HCT116 (cell line): ENCODE data around the gene INPP5B. TPM values are rescaled to one million over a fixed set of nuclear protein-coding genes. Genes with fewer than 3 reads are reported as not detected.

Source experiments
- ATAC-seq: fragments of 200-7000 bp; cut with Tn5 transposase; 2 replicates; pipeline ENCODE4 v1.9.1; 2020; ENCODE audit warnings: mild to moderate bottlenecking, moderate library complexity
- BruUV-seq: library from RNA; stranded (reverse); fragments of 400-500 nt; replicated peaks from 2 replicates; lab custom pipeline; 2021; lab: Mats Ljungman, UMichigan
- CTCF ChIA-PET: fragments of 300-600 bp; sonication (Branson Sonifier 250); formaldehyde crosslinking; loops from one replicate; lab custom pipeline; 2021; ENCODE audit warnings: antibody characterized with exemption; lab: Charles Lee
- POLR2A ChIA-PET: fragments of 300-600, 350-600 bp; sonication (Branson Sonifier 250); formaldehyde crosslinking; loops from one replicate; lab custom pipeline; 2021; ENCODE audit warnings: antibody characterized with exemption; lab: Charles Lee
- RAD21 ChIA-PET, 2 experiments: fragments of 300-600 bp; sonication (Branson Sonifier 250); formaldehyde crosslinking; loops; one replicate each; lab custom pipeline; 2023; ENCODE audit warnings: low total read pairs in 2 of 2; ENCODE audit not compliant: uncharacterized antibody in 2 of 2, unreplicated experiment in 2 of 2, low non-redundant PET in 1 of 2; lab: Charles Lee
- DNase-seq: peaks from one replicate; pipeline ENCODE4 v3.0.0-alpha.2; 2010; ENCODE audit warnings: low read depth, low spot score
- H2AFZ ChIP-seq: fragments of 200-600 bp; shearing (Covaris generic), sonication (generic); 2 replicates; pipeline ENCODE4 v1.6.1; 2017; ENCODE audit warnings: low read depth, mixed run types, mixed read lengths, antibody characterized with exemption, low read length; ENCODE audit not compliant: poor library complexity, severe bottlenecking
- H3K27ac ChIP-seq: 2 replicates; pipeline ENCODE4 v1.5.1; 2012; ENCODE audit warnings: low read depth, low read length
- H3K27me3 ChIP-seq: fragments of 200-600 bp; sonication (generic); 2 replicates; pipeline ENCODE4 v1.6.1; 2016; ENCODE audit warnings: mixed run types, low read length, mixed read lengths; ENCODE audit not compliant: insufficient read depth
- H3K36me3 ChIP-seq, 2 experiments: fragments of 200-500 bp in 1 of 2; fragments of 200-600 bp in 1 of 2; sonication (Bioruptor generic) in 1 of 2; sonication (generic) in 1 of 2; 2 replicates each; pipeline versions ENCODE4 v1.5.1 to v1.6.1; 2014 to 2016; ENCODE audit warnings: low read length in 2 of 2, inconsistent platforms in 1 of 2, mixed read lengths in 1 of 2, mixed run types in 1 of 2; ENCODE audit not compliant: insufficient read depth in 2 of 2, control insufficient read depth in 1 of 2
- H3K4me1 ChIP-seq, 2 experiments: fragments of 200-600 bp in 1 of 2; sonication (generic) in 1 of 2; 2 replicates each; pipeline versions ENCODE4 v1.5.1 to v1.6.1; 2012 to 2017; ENCODE audit warnings: low read length in 2 of 2, inconsistent platforms in 1 of 2, mild to moderate bottlenecking in 1 of 2, mixed read lengths in 1 of 2, mixed run types in 1 of 2, moderate library complexity in 1 of 2; ENCODE audit not compliant: insufficient read depth in 2 of 2, control insufficient read depth in 1 of 2
- H3K4me2 ChIP-seq: fragments of 200-600 bp; sonication (generic); 2 replicates; pipeline ENCODE4 v1.6.1; 2017; ENCODE audit warnings: mixed run types, low read length, mixed read lengths
- H3K4me3 ChIP-seq, 2 experiments: fragments of 200-600 bp in 1 of 2; sonication (generic) in 1 of 2; replicated peaks in 1 of 2; 2 replicates each; pipeline ENCODE4 v1.5.1; 2011 to 2016; ENCODE audit warnings: low read length in 2 of 2, control low read depth in 1 of 2, low read depth in 1 of 2, mild to moderate bottlenecking in 1 of 2, mixed read lengths in 1 of 2, mixed run types in 1 of 2
- H3K79me2 ChIP-seq: fragments of 200-600 bp; sonication (generic); 2 replicates; pipeline ENCODE4 v1.6.1; 2017; ENCODE audit warnings: mild to moderate bottlenecking, mixed run types, low read length, moderate library complexity, mixed read lengths; ENCODE audit not compliant: insufficient read depth
- H3K9ac ChIP-seq: fragments of 200-600 bp; sonication (generic); 2 replicates; pipeline ENCODE4 v1.6.1; 2016; ENCODE audit warnings: low read length, mixed read lengths
- H3K9me2 ChIP-seq: fragments of 200-600 bp; sonication (generic), shearing (Covaris generic); 2 replicates; pipeline ENCODE4 v1.6.1; 2017; ENCODE audit warnings: mixed run types, mild to moderate bottlenecking, moderate library complexity; ENCODE audit not compliant: insufficient read depth
- H3K9me3 ChIP-seq, 2 experiments: fragments of 200-500 bp in 1 of 2; fragments of 200-600 bp in 1 of 2; sonication (Bioruptor generic) in 1 of 2; sonication (generic) in 1 of 2; 2 replicates each; pipeline ENCODE4 v1.6.1; 2014 to 2017; ENCODE audit warnings: low read length in 2 of 2, mixed read lengths in 2 of 2, inconsistent platforms in 1 of 2, low read depth in 1 of 2, mild to moderate bottlenecking in 1 of 2, mixed run types in 1 of 2, moderate library complexity in 1 of 2; ENCODE audit not compliant: control insufficient read depth in 1 of 2, insufficient read depth in 1 of 2
- H4K20me1 ChIP-seq: fragments of 200-600 bp; sonication (generic), shearing (Covaris generic); 2 replicates; pipeline ENCODE4 v1.6.1; 2017; ENCODE audit warnings: mixed run types, mild to moderate bottlenecking, moderate library complexity; ENCODE audit not compliant: insufficient read depth
- CBX3 ChIP-seq: IDR thresholded peaks from 2 replicates; pipeline ENCODE4 v1.6.1; 2012; ENCODE audit warnings: low read depth
- CEBPB ChIP-seq: IDR thresholded peaks from 2 replicates; pipeline ENCODE4 v1.6.1; 2012; ENCODE audit warnings: low read depth
- CTCF ChIP-seq, 3 experiments: fragments of 200-600 bp in 1 of 3; sonication (generic) in 1 of 3; IDR thresholded peaks in 2 of 3; conservative IDR thresholded peaks in 1 of 3; 2 replicates each; pipeline ENCODE4 v1.5.1; 2012 to 2017; ENCODE audit warnings: low read depth in 2 of 3, low read length in 2 of 3, antibody characterized with exemption in 1 of 3, borderline replicate concordance in 1 of 3, control low read depth in 1 of 3, mild to moderate bottlenecking in 1 of 3, mixed read lengths in 1 of 3, mixed run types in 1 of 3, moderate library complexity in 1 of 3; ENCODE audit not compliant: insufficient read depth in 1 of 3
- EZH2 ChIP-seq: fragments of 200-600 bp; sonication (generic); IDR thresholded peaks from 2 replicates; pipeline ENCODE4 v1.6.1; 2017; ENCODE audit warnings: antibody characterized with exemption, mixed run types
- EZH2phosphoT487 ChIP-seq: fragments of 200-600 bp; IDR thresholded peaks from 2 replicates; pipeline ENCODE4 v1.6.1; 2018; ENCODE audit warnings: antibody characterized with exemption, borderline replicate concordance
- FOSL1 ChIP-seq: IDR thresholded peaks from 2 replicates; pipeline ENCODE4 v1.6.1; 2012; ENCODE audit warnings: low read depth
- JUND ChIP-seq: IDR thresholded peaks from 2 replicates; pipeline ENCODE4 v1.6.1; 2012
- YY1 ChIP-seq: IDR thresholded peaks from 2 replicates; pipeline ENCODE4 v1.6.1; 2011; ENCODE audit warnings: low read length, low read depth, moderate library complexity, mild to moderate bottlenecking; ENCODE audit not compliant: insufficient replicate concordance; ENCODE audit errors: extremely low read depth
- intact Hi-C: fragments of 100-400 bp; cut with micrococcal nuclease; formaldehyde crosslinking; loops from 2 replicates; pipeline ENCODE4 v1.10.0; 2022
- total RNA-seq: library from RNA; stranded (reverse); gene quantifications from one replicate; pipeline ENCODE4 v1.2.1, GENCODE V29; 2021; ENCODE audit not compliant: unreplicated experiment

The INPP5B gene
- total RNA-seq, 1 experiment from 2014 or later: 20.8 TPM

DNA sequence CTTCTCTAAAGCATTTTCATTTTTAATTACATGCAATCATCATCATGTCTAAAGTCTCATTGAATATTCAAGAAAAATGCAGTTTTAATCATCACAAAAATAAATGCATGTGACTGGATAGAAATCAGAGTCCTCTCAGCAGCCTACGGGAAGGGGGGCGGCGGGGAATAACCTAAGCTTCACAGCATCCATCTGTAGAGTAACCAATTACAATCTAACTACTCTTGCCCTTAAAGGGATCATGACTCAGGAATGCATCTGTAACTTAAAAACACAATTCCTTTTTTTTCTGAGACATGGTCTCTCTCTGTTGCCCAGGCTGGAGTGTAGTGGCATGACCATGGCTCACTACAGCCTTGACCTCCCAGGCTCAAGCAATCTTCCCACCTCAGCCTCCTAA, 110.1 kb downstream of the INPP5B start:
- H4K20me1 ChIP-seq: no peaks in the 10 kb centered on the region
- DNase-seq (no peak), ATAC-seq (no peak)
- ChIA-PET POLR2A (no interaction called here), RAD21 (no interaction called here)
- H3K4me2 ChIP-seq: no peak overlapping the region
- no TSS peak for BruUV-seq
- no peak for TF ChIP-seq EZH2phosphoT487
- no peak for TF ChIP-seq CTCF (IDR thresholded peaks at IDR 0.05 in 2 of 3, conservative IDR thresholded peaks at IDR 0.05 in 1 of 3; ENCODE audit: borderline replicate concordance in 1 of 3, insufficient read depth in 1 of 3, low read depth in 2 of 3, low read length in 2 of 3)
- TF ChIP-seq, all 23 proteins: peak for 0
- H3K27me3 ChIP-seq: no peaks in the 10 kb centered on the region
- H2AFZ ChIP-seq: no peak overlapping the region
- no peaks in the 10 kb centered on the region for H3K9me2 ChIP-seq
- CTCF ChIA-PET: no interaction called here
- H3K36me3 ChIP-seq: peaks cover 37 to 46% of the 10 kb centered on the region in 2 experiments; a peak in 3 of 4 replicates
- H3K4me3 ChIP-seq: no peak overlapping the region
- no peak overlapping the region for H3K27ac ChIP-seq
- no peak overlapping the region for H3K9ac ChIP-seq
- peaks cover 13% of the 10 kb centered on the region for H3K79me2 ChIP-seq
- intact Hi-C loops: no loop called here
- no peaks in the 10 kb centered on the region for H3K4me1 ChIP-seq
- H3K9me3 ChIP-seq: no peaks in the 10 kb centered on the region

GRCh38 chr1:37831809-37832208, 115.0 kb downstream of the INPP5B start:
- H3K4me2 ChIP-seq: no peak overlapping the region
- no peaks in the 10 kb centered on the region for H3K27me3 ChIP-seq
- DNase-seq (no peak), ATAC-seq (no peak)
- H3K9ac ChIP-seq: no peak overlapping the region
- POLR2A ChIA-PET: no interaction called here
- no peak for TF ChIP-seq YY1
- TF ChIP-seq CBX3: no peak
- TF ChIP-seq FOSL1: no peak
- no peak for TF ChIP-seq JUND
- TF ChIP-seq CEBPB: no peak
- no peak for TF ChIP-seq EZH2
- no peaks in the 10 kb centered on the region for H3K79me2 ChIP-seq
- H3K36me3 ChIP-seq: peaks cover 26 to 38% of the 10 kb centered on the region in 2 experiments
- no peaks in the 10 kb centered on the region for H3K4me1 ChIP-seq
- RAD21 ChIA-PET: no interaction called here
- no peak overlapping the region for H3K4me3 ChIP-seq
- H4K20me1 ChIP-seq: no peaks in the 10 kb centered on the region
- no peaks in the 10 kb centered on the region for H3K9me2 ChIP-seq
- no peak overlapping the region for H3K27ac ChIP-seq
- intact Hi-C loops: no loop called here
- no TSS peak for BruUV-seq
- CTCF ChIA-PET: no interaction called here
- H2AFZ ChIP-seq: no peak overlapping the region
- no peaks in the 10 kb centered on the region for H3K9me3 ChIP-seq
